Lower leg skin (tissue), 4 donors: ENCODE results near the gene ARHGAP9. TPM values are rescaled to one million over a fixed set of nuclear protein-coding genes. Genes with fewer than 3 reads are reported as not detected.

Experiments
- DNase-seq, 2 donors: peaks; one replicate each; pipeline ENCODE4 v3.0.0-alpha.2; 2019; ENCODE audit warnings: low spot score in 2 of 2
- H3K4me3 ChIP-seq: fragments of 200-600 bp; sonication (generic); 2 replicates; pipeline ENCODE4 v1.5.1; 2017; ENCODE audit warnings: mild to moderate bottlenecking, low read depth; ENCODE audit not compliant: poor library complexity, severe bottlenecking
- POLR2A ChIP-seq, 2 donors: fragments of 450-650 bp; IDR thresholded peaks; one replicate each; pipeline ENCODE4 v1.6.1; 2016 to 2017; ENCODE audit warnings: antibody characterized with exemption in 2 of 2, mild to moderate bottlenecking in 1 of 2, moderate library complexity in 1 of 2
- WGBS, 2 donors: methylation state at CpG; one replicate each; pipeline ENCODE4 v1.1.5; 2018; 5-methylcytosine and 5-hydroxymethylcytosine counted together
- intact Hi-C: fragments of 100-400 bp; cut with DNase I; formaldehyde crosslinking; loops from one replicate; pipeline ENCODE4 v1.15.0; 2023; ENCODE audit warnings: low total_unique reads
- total RNA-seq, 4 donors: library from RNA; depleted of rRNA; stranded (reverse); fragments of >200 nt; gene quantifications; one replicate each; pipeline ENCODE4 v1.1.0, GENCODE V29; 2016
- TF ChIP-seq, protein P1 (sequence below), 3 donors: fragments of 450-650 bp; IDR thresholded peaks; one replicate each; pipeline ENCODE4 v1.5.1; 2016; ENCODE audit warnings: antibody characterized with exemption in 3 of 3, mild to moderate bottlenecking in 3 of 3, moderate library complexity in 2 of 3

Gene ARHGAP9
- total RNA-seq, 4 donors from 2014 or later = 2.3 to 6.6 (median 3.1) TPM

DNA sequence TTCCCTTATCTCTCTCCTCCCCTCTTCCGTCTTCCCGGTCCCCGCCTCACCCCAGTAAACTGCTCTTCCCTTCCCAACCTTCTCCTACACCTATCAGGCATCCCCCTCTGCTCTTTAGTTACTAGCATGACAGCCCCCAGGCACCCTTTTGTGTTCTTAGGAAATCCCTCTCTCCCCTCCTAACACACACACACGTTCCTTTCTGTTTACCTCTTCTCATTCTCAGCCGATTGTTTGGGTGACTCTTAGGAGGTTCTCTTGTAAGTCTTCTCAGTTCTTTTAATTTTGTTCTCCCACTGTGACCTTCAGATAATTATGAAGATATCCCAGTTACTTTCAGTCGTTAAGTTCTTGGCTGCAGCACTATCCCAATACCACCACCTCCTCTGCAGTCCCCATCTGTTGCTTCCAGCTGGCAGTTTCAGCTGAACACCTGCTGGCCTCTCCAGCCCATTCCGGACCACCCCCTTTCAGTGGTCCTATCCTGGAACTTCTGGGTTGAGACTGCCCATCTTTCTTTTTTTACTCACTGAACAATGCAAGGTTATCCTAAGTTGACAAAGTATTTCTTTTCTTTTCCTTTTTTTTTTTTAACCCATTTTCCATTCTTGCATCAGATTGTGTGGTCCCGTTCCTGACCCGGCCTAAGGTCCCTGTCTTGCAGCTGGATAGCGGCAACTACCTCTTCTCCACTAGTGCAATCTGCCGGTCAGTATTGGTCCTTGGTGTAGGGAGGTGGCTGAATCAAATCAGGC lies 8.9 kb upstream of the ARHGAP9 start:
- WGBS, 2 donors = 30 to 31% methylated on average over 11 of the region's 11 CpGs
- DNase-seq = no peak
- intact Hi-C loops = no loop called here
- peak overlapping the region; percentile 77 for H3K4me3 ChIP-seq
- TF ChIP-seq POLR2A (IDR thresholded peaks at IDR 0.05) = no peak
- TF ChIP-seq, protein P1, sequence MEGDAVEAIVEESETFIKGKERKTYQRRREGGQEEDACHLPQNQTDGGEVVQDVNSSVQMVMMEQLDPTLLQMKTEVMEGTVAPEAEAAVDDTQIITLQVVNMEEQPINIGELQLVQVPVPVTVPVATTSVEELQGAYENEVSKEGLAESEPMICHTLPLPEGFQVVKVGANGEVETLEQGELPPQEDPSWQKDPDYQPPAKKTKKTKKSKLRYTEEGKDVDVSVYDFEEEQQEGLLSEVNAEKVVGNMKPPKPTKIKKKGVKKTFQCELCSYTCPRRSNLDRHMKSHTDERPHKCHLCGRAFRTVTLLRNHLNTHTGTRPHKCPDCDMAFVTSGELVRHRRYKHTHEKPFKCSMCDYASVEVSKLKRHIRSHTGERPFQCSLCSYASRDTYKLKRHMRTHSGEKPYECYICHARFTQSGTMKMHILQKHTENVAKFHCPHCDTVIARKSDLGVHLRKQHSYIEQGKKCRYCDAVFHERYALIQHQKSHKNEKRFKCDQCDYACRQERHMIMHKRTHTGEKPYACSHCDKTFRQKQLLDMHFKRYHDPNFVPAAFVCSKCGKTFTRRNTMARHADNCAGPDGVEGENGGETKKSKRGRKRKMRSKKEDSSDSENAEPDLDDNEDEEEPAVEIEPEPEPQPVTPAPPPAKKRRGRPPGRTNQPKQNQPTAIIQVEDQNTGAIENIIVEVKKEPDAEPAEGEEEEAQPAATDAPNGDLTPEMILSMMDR (IDR thresholded peaks at IDR 0.05) = no peak

DNA sequence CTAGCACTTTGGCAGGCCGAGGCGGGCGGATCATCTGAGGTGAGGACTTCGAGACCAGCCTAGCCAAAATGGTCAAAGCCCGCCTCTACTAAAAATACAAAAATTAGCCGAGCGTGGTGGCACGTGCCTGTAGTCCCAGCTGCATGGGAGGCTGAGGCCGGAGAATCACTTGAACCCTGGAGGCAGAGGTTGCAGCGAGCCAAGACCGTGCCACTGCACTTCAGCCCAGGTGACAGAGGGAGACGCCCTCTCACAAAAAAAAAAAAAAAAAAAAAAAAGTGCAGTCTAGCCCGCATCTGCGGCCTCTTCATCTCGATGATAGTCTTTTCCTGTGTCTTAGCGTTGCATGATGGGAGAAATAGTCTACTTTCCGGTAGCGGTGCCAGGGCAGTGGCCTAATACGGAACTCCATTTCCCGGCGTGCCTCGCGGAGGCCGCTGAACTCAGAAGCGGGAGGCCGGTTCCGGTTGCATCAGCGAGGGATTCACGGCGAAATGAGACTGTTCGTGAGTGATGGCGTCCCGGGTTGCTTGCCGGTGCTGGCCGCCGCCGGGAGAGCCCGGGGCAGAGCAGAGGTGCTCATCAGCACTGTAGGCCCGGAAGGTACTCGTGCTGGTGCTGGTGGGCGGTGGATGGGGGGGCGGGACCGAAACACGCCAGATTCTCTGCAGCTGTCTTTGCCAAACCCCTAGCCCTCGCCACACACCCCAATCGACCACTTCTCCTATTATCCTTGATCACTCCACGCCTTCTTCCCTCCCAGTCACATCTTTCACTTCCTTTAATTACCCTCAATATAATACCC lies 8.1 kb upstream of the ARHGAP9 start, which contains the start of gene MARS1:
TSS of gene MARS1 (plus strand) at position 472 of the 805 bp plus-strand sequence. CDS start at position 495, 23 bp downstream.
- WGBS, 2 donors = 9 to 11% methylated on average over 41 to 45 of the region's 47 CpGs
- H3K4me3 ChIP-seq = peak within 1 kb of the TSS; percentile 77
- peak; percentile 96 to 99 for DNase-seq
- TF ChIP-seq POLR2A (IDR thresholded peaks at IDR 0.05) = no peak
- TF ChIP-seq, protein P1 (IDR thresholded peaks at IDR 0.05) = no peak
- intact Hi-C loops = no loop called here

DNA sequence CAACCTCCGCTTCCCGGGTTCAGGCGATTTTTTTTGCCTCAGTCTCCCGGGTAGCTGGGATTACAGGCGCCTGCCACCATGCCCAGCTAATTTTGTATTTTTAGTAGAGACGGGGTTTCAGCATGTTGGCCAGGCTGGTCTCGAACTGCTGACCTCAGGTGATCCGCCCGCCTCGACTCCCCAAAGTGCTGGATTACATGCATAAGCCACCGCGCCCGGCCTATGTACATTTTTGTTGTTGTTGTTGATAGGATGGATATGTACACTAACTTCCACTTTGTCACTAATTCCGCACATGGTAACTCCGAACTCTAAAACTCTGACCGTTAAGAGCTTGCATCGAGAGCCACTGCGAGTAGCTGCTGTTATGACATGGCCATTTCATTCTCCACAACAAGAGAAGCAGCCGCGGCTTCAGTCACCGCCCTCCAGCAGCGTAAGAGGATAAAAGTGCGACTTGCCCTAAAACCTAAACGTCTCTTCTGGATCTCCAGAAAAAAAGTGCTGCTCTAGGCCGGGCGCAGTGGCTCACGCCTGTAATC lies 7.5 kb upstream of the ARHGAP9 start:
- TF ChIP-seq, protein P1 (IDR thresholded peaks at IDR 0.05) = no peak
- no peak for TF ChIP-seq POLR2A (IDR thresholded peaks at IDR 0.05)
- intact Hi-C loops = no loop called here
- H3K4me3 ChIP-seq = no peak overlapping the region
- DNase-seq = no peak
- 88% methylated on average over 27 of the region's 27 CpGs for WGBS, 2 donors

DNA sequence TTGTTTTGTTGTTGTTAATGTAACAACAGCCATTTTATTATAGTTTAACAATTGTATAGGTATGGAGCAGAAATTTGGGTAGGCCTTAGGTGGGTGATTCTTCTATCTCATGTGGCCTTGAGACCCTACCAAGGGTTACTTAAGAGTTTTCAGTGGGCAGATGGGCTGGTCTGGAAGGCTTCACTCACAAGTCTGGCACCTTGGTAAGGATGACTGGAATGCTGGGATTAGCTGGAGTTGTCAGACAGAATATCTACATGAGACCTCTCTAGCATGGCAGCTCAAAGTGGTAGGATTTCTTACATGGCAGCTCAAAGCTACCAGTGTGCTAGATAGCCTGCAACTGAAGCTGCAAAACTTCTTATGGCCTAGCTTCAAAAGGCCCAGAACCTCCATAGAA lies 6.0 kb upstream of the ARHGAP9 start:
- intact Hi-C loops = no loop called here
- no peak for DNase-seq
- TF ChIP-seq POLR2A (IDR thresholded peaks at IDR 0.05) = no peak
- TF ChIP-seq, protein P1 (IDR thresholded peaks at IDR 0.05) = no peak
- H3K4me3 ChIP-seq = no peak overlapping the region

DNA sequence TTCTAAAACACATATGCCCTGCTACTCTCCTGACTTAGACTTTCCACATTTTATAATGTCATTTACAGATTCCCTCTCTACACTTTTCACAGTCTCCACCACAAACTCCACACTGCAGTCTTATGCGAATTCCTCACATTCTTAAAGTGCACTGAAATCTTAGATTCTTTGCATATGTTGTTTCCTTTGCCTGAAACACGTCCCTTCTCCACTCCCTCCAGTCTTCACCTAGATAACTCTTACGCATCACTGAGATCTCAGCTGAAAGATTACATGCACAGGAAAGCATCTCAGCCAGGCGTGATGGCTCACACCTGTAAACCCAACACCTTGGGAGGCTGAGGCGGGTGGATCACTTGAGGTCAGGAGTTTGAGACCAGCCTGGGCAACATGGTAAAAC lies 3.8 kb upstream of the ARHGAP9 start:
- H3K4me3 ChIP-seq = no peak overlapping the region
- TF ChIP-seq POLR2A (IDR thresholded peaks at IDR 0.05) = no peak
- TF ChIP-seq, protein P1 (IDR thresholded peaks at IDR 0.05) = no peak
- intact Hi-C loops = no loop called here
- WGBS, 2 donors = 61 to 63% methylated on average over 5 of the region's 5 CpGs
- DNase-seq = no peak
